Retina (tissue), 1 donor: ENCODE results near the gene ABCA2.

ENCODE experiments used
- DNase-seq: peaks from one replicate; pipeline ENCODE4 v3.0.0-alpha.2; 2016

ABCA2 gene

DNA sequence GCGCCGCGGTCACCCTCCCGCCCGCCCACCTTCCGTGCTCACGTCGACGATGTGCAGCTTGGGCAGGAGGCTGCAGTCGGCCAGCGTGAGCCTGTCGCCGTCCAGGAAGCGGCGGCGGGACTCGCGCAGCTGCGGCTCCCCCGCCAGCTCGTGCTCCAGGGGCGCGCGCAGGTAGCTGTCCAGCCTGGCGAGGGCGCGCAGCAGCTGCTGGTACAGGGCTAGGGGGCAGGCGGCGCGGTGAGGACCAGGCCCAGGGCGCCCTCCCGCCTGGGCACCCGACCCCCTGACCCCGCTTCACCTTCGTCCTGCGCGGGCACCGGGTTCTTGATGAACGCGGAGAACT is 33.2 kb downstream of the ABCA2 start:
- no peak for DNase-seq

DNA sequence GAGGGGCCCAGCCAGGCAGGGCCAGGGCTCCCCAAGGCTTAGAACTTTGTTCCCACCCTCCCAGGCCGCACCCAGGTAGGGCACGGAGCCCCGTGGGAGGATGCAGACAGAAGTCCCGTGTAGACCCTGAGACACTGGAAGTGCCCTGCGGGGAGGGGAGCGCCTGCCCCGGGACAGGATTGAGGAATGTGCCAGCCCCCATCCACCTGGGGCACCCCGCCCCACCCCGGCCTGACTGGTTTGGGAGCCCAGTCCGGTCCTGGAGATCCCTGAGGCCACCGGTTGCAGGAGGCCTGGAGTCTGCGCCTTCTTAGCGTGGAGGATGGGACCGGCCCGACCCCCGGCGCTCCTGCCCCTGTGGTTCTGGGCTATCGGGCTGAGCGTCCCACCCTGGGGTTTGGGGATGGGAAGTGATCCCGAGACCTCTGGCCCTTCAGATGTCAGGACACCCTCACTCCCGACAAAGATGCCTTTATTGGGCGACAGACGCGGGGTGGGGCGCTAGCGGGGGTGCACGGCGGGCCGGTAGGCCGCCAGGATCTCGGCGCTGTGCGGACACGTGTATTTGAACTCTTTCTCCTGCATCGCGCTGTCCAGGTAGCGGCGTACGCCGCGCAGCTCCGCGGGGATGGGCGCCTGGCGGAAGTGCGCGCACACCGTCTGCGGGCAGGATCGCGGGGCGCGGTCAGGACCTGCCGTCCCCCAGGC is 33.7 kb downstream of the ABCA2 start:
- no peak for DNase-seq

- no peak for DNase-seq
Observed at GRCh38 chr9:136992819-136993369, 35.1 kb downstream of the ABCA2 start.

GRCh38 chr9:136991993-136992818 is 35.8 kb downstream of the ABCA2 start, which contains the start of gene PAXX:
PAXX (plus strand) TSS chr9:136992422; CDS start chr9:136992444, 22 bp downstream.
- DNase-seq: peak; percentile 78

DNA sequence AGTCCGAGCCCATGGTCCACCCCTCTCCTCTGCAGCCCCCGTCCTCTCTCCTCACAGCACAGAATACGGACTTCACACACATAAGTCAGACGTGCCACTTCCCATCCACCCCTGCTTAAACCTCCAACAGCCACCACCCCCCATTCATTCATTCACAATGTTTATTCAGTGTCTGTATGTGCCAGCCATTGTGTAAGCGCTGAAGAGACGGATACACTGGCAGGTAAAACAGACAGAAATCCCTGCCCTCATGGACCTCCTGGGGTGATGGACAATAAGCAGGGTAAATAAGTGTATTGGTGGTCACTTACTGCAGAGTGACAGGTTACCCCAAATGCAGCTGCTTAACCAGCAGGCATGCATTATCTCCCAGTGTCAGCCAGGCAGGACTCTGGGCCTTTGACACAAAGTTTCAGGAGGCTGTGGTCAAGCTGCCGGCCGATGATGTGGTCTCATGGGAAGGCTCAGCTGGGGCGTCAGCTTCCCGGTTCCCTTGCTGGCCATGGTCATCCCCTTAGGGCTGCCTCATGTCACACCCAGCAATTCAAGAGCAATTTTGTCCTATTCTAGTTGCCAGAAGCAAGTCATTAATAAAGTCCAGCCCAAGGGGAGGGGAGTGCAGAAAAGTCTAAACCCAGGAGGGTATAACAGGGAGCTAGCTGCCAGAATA is 37.7 kb downstream of the ABCA2 start:
- DNase-seq: no peak

DNA sequence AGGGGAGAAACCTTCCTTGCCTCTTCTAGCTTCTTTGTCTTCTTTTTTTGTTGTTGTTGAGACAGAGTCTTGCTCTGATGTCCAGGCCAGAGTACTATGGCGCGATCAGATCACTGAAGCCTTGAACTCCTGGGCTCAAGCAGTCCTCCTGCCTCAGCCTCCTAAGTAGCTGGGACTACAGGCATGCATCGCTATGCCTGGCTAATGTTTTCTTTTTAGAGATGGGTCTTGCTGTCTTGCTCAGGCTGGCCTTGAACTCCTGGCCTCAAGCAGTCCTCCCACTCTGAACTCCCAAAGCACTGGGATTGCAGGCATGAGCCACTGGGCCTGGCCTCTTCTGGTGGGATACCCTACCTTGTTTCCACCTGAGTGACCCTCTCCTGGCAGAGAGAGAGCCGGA is 39.2 kb downstream of the ABCA2 start:
- no peak for DNase-seq

DNA sequence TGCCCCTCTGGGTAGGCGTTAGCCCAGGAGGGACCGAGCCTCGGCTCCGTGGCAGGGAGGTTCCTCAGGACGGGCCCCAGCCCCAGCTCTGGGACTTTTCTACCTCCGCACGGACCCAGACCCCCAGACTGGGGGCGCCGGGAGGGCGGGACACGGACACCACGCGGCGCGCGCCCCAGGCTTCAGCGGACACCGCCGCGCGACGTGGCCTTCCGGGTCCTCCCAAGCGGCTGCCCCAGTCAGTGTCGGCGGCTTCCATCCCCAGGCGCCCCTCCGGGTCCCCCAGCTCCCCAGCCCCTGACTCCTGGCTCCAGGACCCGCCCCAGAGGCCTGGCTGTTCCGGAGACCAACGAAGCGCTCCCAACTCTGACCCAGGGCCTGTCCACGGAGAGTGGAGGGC is 42.2 kb downstream of the ABCA2 start:
- no peak for DNase-seq

- no peak for DNase-seq
Observed at GRCh38 chr9:136985027-136985602, 42.9 kb downstream of the ABCA2 start.

- no peak for DNase-seq
Observed at GRCh38 chr9:136984464-136985026, 43.5 kb downstream of the ABCA2 start.

- DNase-seq: no peak
Observed at GRCh38 chr9:136983656-136984314, 44.3 kb downstream of the ABCA2 start.

GRCh38 chr9:136983167-136983566 is 44.9 kb downstream of the ABCA2 start:
- DNase-seq: no peak

DNA sequence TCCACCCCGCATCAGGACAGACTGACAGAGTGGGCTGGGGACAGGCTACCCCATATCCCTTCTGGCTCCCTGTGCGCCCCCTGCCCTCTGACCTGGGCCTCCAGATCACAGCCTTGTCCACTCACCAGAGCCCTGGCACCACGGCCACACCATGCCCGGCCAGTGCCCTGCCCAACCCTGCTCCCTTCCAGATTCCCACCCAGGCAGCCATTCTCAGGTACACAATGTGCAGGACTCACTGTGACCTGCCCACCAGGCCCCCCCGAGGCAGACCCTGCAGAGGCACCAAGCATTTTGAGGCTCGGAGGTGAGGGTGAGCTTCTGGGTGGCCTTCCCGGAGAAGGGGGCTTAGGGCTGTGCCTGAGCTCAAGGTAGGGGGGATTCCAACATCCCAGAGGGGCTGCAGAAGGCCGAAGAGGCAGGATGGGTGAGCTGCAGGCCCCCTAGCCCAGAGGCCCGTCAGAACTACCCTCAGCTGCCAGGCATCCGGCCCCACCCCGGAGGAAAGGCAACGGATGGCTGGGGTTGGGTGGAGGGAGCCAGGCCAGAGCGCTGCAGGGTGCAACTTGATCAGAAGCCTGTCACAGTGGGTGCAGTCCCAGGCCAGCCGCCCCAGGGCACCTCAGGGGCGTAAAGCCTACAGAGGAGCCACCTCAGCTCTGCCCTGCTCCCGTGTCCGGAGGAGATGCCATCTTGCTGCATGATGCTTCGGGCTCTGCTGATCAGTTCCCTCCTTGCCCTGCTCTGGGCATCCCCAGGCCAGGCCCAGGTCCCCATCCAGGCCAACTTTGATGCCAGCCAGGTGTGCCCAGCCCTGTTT is 45.6 kb downstream of the ABCA2 start, which contains the start of gene LCNL1:
Gene LCNL1 (plus strand): TSS at position 762 of the 820 bp plus-strand sequence. CDS start 594 bp downstream, outside the sequence.
- no peak for DNase-seq

DNA sequence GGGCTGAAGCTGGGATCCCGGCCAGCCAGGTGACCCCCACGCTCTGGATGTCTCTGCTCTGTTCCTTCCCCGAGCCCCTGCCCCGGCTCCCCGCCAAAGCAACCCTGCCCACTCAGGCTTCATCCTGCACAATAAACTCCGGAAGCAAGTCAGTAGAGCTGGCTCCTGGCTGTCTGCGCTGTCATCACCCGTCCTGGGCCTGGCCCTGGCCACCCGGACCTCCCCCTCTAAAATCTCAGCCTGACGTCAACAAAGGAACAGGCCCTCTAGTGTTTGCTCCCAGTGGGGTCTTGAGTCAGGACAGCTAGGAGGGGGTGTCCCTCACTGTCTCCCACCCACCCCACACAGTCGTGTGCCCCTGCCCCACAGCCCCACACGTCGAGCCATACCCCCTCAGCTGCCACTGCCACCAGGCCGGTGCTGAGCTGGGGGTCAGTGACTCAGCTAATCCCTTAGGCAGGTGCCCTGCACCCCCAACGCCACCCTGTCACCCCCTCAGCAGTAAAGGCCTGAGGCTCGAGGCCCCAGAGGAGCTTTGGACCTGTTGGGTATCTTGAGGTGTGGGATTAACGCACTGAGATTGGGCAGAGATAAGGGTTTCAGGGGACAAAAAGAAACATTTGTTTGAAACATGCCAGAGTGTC is 46.3 kb downstream of the ABCA2 start:
- no peak for DNase-seq

GRCh38 chr9:136980669-136981478 is 47.2 kb downstream of the ABCA2 start:
- no peak for DNase-seq

DNA sequence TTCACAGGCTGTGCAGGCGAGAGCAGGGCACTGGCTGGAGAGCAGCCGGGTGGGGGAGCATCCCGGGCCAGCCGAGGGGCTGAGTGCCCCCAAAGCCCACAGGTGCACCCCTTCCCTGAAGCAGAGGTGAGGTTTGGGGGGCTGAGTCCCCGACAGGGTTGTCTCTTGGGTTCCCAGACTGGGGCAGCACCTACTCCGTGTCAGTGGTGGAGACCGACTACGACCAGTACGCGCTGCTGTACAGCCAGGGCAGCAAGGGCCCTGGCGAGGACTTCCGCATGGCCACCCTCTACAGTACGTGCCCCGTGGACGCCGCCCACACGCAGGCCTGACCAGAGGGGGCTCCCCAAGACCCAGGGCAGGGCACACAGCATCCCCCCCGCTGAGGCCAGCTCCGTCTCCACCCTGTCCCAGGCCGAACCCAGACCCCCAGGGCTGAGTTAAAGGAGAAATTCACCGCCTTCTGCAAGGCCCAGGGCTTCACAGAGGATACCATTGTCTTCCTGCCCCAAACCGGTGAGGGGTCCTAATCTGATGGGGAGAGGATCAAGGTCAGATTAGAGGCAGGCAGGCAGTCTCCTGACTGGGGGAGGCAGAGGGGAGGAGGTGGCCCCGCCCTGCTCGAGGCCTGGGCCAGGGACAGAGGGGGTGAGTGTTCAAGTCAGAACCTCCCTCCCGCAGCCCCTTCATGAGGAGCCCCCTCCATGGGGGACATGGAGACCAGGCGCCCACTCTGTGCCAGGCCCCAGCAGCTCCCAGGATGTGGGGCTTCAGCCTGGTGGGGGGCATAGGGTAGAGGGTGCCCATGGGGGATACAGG is 48.1 kb downstream of the ABCA2 start:
- no peak for DNase-seq

DNA sequence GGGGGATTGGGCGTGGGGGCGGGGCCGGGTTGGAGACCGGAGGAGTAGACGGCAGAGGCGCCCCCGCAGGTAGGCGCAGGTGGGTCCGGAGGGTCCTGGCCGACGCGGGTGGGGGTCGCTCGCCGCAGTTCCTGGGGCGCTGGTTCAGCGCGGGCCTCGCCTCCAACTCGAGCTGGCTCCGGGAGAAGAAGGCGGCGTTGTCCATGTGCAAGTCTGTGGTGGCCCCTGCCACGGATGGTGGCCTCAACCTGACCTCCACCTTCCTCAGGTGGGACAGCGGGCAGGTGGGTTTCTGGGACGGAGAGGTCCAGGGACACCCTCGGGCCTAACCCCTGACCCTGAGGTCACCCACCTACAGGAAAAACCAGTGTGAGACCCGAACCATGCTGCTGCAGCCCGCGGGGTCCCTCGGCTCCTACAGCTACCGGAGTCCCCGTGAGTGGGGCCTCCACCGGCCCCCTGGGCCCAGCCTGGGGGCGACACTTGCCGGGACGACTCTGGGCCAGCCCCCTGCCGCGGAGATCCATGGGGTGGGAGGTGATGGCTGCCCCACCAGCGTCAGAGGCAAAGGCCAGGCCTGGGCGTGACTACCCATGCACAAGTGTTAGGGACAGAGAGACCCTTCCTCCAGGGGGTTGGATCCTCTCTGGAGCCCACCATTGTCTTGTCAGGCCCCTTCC is 49.0 kb downstream of the ABCA2 start:
- DNase-seq: no peak

- DNase-seq: peak; percentile 72
Observed at GRCh38 chr9:136978073-136978864, 49.8 kb downstream of the ABCA2 start.
